Neural progenitor cell (in vitro differentiated cells): ENCODE measurements around the gene GIGYF2. TPM values are rescaled to one million over a fixed set of nuclear protein-coding genes. Genes with fewer than 3 reads are reported as not detected.
A peak's percentile ranks its signal among the peaks of the same experiment; 100 is the strongest.

ENCODE experiments used
- DNase-seq: peaks from one replicate; pipeline ENCODE4 v3.0.0-alpha.2; 2016; ENCODE audit warnings: low spot score
- H2AFZ ChIP-seq: fragments of 200-600 bp; sonication (generic); replicated peaks from 2 replicates; pipeline ENCODE4 v1.6.1; 2016; ENCODE audit warnings: antibody characterized with exemption
- H3F3A ChIP-seq: fragments of 200-600 bp; sonication (generic); 2 replicates; pipeline ENCODE4 v1.6.1; 2016; ENCODE audit warnings: antibody characterized with exemption, low read depth
- H3K27ac ChIP-seq: fragments of 200-600 bp; sonication (generic); 2 replicates; pipeline ENCODE4 v1.5.1; 2016; ENCODE audit warnings: mild to moderate bottlenecking
- H3K27me3 ChIP-seq: fragments of 200-600 bp; sonication (generic); 2 replicates; pipeline ENCODE4 v1.6.1; 2016; ENCODE audit warnings: mild to moderate bottlenecking, moderate library complexity
- H3K36me3 ChIP-seq: fragments of 200-600 bp; sonication (generic); 2 replicates; pipeline ENCODE4 v1.5.1; 2016
- H3K4me1 ChIP-seq: fragments of 200-600 bp; sonication (generic); 2 replicates; pipeline ENCODE4 v1.6.1; 2016; ENCODE audit warnings: mixed run types
- H3K4me2 ChIP-seq: fragments of 200-600 bp; sonication (generic); 2 replicates; pipeline ENCODE4 v1.6.1; 2016
- H3K4me3 ChIP-seq: fragments of 200-600 bp; sonication (generic); 2 replicates; pipeline ENCODE4 v1.5.1; 2016
- H3K79me2 ChIP-seq: fragments of 200-600 bp; sonication (generic); 2 replicates; pipeline ENCODE4 v1.6.1; 2016; ENCODE audit warnings: low read depth
- H3K9ac ChIP-seq: fragments of 200-600 bp; sonication (generic); 2 replicates; pipeline ENCODE4 v1.6.1; 2016
- H3K9me3 ChIP-seq: fragments of 200-600 bp; sonication (generic); 2 replicates; pipeline ENCODE4 v1.5.1; 2016; ENCODE audit warnings: low read depth
- H4K20me1 ChIP-seq: fragments of 200-600 bp; sonication (generic); 2 replicates; pipeline ENCODE4 v1.6.1; 2016; ENCODE audit warnings: low read depth
- H3K27ac Mint-ChIP-seq: 3 replicates; pipeline ENCODE4 v1.8.0; 2021; ENCODE audit warnings: mixed read lengths
- H3K27me3 Mint-ChIP-seq: 2 replicates; pipeline ENCODE4 v1.8.0; 2022; ENCODE audit warnings: low read depth, mild to moderate bottlenecking, inconsistent platforms, moderate library complexity, mixed read lengths; ENCODE audit not compliant: insufficient read depth
- H3K36me3 Mint-ChIP-seq: 3 replicates; pipeline ENCODE4 v1.8.0; 2021; ENCODE audit warnings: mixed read lengths
- H3K4me1 Mint-ChIP-seq: 3 replicates; pipeline ENCODE4 v1.8.0; 2021; ENCODE audit warnings: mixed read lengths
- H3K4me3 Mint-ChIP-seq: 3 replicates; pipeline ENCODE4 v1.8.0; 2021; ENCODE audit warnings: mild to moderate bottlenecking, moderate library complexity, mixed read lengths
- H3K9me3 Mint-ChIP-seq: 3 replicates; pipeline ENCODE4 v1.8.0; 2020; ENCODE audit warnings: mixed read lengths
- EZH2 ChIP-seq: fragments of 200-600 bp; sonication (generic); IDR thresholded peaks from 2 replicates; pipeline ENCODE4 v1.6.1; 2017; ENCODE audit warnings: antibody characterized with exemption, mild to moderate bottlenecking, moderate library complexity
- EZH2phosphoT487 ChIP-seq: fragments of 200-600 bp; sonication (generic); IDR thresholded peaks from 2 replicates; pipeline ENCODE4 v1.6.1; 2017; ENCODE audit warnings: antibody characterized with exemption
- total RNA-seq: library from RNA; depleted of rRNA; stranded (reverse); fragments of >200 nt; gene quantifications from 2 replicates; pipeline ENCODE4 v1.2.3, GENCODE V29; 2015; ENCODE audit warnings: low replicate concordance
- TF ChIP-seq, protein P1 (sequence below): fragments of 200-600 bp; sonication (generic); IDR thresholded peaks from 2 replicates; pipeline ENCODE4 v1.5.1; 2017; ENCODE audit warnings: antibody characterized with exemption, mild to moderate bottlenecking

The GIGYF2 gene
- total RNA-seq, 1 donor from 2014 or later = 76.3 TPM

DNA sequence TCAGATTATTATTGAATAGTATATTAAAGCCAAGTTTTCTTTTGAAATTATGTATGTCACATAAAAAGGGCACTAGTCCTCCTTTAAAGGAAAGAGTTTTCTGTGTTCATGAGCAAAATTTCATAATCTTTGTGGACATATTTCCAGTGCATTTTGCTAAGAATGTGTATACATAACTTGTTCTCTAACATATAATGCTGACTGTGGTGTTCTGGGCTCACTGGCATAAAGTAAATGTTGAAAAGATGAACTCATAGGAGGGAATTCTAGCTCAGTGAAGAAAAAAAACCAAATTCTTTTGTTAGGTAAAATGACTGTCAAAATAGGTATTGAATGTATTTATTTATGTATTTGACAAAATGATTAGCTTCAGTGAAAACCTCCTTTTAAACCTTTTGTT is 73.1 kb downstream of the GIGYF2 start:
- Histone ChIP-seq H3K36me3 (no peaks in the 10 kb centered on the region), H2AFZ (no peak overlapping the region), H3K4me3 (no peak overlapping the region), H4K20me1 (no peaks in the 10 kb centered on the region), H3K4me2 (no peak overlapping the region), H3K27me3 (no peaks in the 10 kb centered on the region), H3K4me1 (peaks cover 17% of the 10 kb centered on the region), H3K79me2 (peaks cover 27% of the 10 kb centered on the region), H3F3A (peaks cover 4% of the 10 kb centered on the region), H3K9ac (no peak overlapping the region), H3K9me3 (no peaks in the 10 kb centered on the region), H3K27ac (no peak overlapping the region)
- no peak for TF ChIP-seq EZH2phosphoT487
- no peak for TF ChIP-seq EZH2
- TF ChIP-seq, protein P1, sequence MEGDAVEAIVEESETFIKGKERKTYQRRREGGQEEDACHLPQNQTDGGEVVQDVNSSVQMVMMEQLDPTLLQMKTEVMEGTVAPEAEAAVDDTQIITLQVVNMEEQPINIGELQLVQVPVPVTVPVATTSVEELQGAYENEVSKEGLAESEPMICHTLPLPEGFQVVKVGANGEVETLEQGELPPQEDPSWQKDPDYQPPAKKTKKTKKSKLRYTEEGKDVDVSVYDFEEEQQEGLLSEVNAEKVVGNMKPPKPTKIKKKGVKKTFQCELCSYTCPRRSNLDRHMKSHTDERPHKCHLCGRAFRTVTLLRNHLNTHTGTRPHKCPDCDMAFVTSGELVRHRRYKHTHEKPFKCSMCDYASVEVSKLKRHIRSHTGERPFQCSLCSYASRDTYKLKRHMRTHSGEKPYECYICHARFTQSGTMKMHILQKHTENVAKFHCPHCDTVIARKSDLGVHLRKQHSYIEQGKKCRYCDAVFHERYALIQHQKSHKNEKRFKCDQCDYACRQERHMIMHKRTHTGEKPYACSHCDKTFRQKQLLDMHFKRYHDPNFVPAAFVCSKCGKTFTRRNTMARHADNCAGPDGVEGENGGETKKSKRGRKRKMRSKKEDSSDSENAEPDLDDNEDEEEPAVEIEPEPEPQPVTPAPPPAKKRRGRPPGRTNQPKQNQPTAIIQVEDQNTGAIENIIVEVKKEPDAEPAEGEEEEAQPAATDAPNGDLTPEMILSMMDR = no peak
- no peaks in the 10 kb centered on the region for H3K27me3 Mint-ChIP-seq
- H3K9me3 Mint-ChIP-seq = no peaks in the 10 kb centered on the region
- no peak overlapping the region for H3K27ac Mint-ChIP-seq
- no peak for DNase-seq
- H3K4me1 Mint-ChIP-seq = no peaks in the 10 kb centered on the region
- H3K4me3 Mint-ChIP-seq = no peak overlapping the region
- peaks cover 19% of the 10 kb centered on the region for H3K36me3 Mint-ChIP-seq

DNA sequence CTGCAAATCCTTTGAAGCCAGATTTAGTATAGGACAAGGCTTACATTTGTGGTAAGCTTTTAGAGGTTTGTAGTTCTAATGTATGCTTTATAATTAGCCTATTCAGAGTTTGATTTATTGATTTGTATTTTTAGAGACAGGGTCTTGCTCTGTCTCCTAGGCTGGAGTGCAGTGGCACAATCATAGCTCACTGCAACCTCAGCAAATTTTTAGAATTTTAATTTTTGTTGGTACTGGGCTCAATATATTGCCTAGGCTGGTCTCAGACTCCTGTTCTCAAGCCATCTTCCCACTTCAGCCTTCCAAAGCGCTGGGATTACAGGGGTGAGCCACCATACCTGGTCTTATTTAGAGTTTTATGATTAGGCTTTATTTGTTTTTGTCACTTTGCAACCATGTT is 74.7 kb downstream of the GIGYF2 start:
- H3K9me3 Mint-ChIP-seq = no peaks in the 10 kb centered on the region
- peaks cover 13% of the 10 kb centered on the region for H3K4me1 Mint-ChIP-seq
- Histone ChIP-seq H3K4me3 (no peak overlapping the region), H3K27me3 (no peaks in the 10 kb centered on the region), H3K36me3 (no peaks in the 10 kb centered on the region), H3K4me1 (peaks cover 23% of the 10 kb centered on the region), H3K4me2 (no peak overlapping the region), H3K9ac (no peak overlapping the region), H2AFZ (no peak overlapping the region), H3K27ac (no peak overlapping the region), H4K20me1 (no peaks in the 10 kb centered on the region), H3F3A (peaks cover 20% of the 10 kb centered on the region), H3K9me3 (no peaks in the 10 kb centered on the region), H3K79me2 (peaks cover 38% of the 10 kb centered on the region)
- TF ChIP-seq EZH2phosphoT487 (no peak), EZH2 (no peak)
- TF ChIP-seq, protein P1 = no peak
- no peak overlapping the region for H3K27ac Mint-ChIP-seq
- no peak overlapping the region for H3K4me3 Mint-ChIP-seq
- no peaks in the 10 kb centered on the region for H3K27me3 Mint-ChIP-seq
- H3K36me3 Mint-ChIP-seq = peaks cover 19% of the 10 kb centered on the region
- no peak for DNase-seq

DNA sequence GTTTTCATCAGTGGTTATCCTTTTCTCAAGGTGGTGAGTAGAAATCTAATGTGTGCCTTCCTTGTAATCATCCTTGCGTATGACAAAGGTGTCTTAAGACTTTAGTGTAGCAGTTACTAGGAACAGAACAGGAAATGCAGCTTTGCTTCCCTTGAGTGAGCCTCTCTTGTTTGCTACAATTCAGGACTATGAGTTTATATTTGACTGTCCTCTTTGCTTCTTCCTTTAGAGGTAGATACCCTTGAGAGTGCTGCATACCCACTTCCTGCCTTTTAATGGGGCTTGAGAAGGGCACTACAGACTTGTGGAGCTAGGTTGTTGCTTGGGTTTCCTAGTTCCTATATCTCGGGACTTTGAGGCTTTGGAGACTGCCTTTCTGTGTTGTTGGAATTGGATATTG is 75.4 kb downstream of the GIGYF2 start:
- Histone ChIP-seq H3K79me2 (peaks cover 43% of the 10 kb centered on the region), H3K27me3 (no peaks in the 10 kb centered on the region), H3K4me3 (no peak overlapping the region), H3K4me2 (no peak overlapping the region), H3K4me1 (peaks cover 30% of the 10 kb centered on the region), H3F3A (peaks cover 24% of the 10 kb centered on the region), H3K27ac (peak overlapping the region; percentile 32), H4K20me1 (no peaks in the 10 kb centered on the region), H3K9me3 (no peaks in the 10 kb centered on the region), H2AFZ (no peak overlapping the region), H3K9ac (no peak overlapping the region), H3K36me3 (no peaks in the 10 kb centered on the region)
- Mint-ChIP-seq H3K9me3 (no peaks in the 10 kb centered on the region), H3K27ac (no peak overlapping the region), H3K4me3 (no peak overlapping the region), H3K36me3 (peaks cover 19% of the 10 kb centered on the region), H3K4me1 (peaks cover 17% of the 10 kb centered on the region), H3K27me3 (no peaks in the 10 kb centered on the region)
- no peak for DNase-seq
- TF ChIP-seq, protein P1 = no peak
- no peak for TF ChIP-seq EZH2
- TF ChIP-seq EZH2phosphoT487 = no peak

DNA sequence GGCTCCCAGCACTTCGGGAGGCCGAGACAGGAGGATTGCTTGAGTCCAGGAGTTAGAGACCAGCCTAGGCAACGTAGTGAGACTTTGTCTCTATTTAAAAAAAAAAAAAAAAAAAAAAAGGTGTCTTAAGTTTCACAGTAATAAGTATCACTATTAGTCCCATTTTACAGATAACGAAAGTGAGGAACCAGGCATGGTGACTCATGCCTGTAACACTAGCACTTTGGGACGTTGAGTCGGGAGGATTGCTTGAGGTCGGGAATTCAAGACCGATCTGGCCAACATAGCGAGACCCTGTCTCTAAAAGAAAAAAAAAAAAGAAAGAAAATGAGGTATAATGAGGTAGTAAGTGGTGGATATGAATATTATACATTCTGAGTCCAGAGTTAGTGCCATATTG is 76.7 kb downstream of the GIGYF2 start:
- no peaks in the 10 kb centered on the region for H3K27me3 ChIP-seq
- peaks cover 10% of the 10 kb centered on the region for H3K36me3 Mint-ChIP-seq
- no peak overlapping the region for H3K27ac ChIP-seq
- H3F3A ChIP-seq = peaks cover 24% of the 10 kb centered on the region
- no peak overlapping the region for H2AFZ ChIP-seq
- peak overlapping the region; percentile 96 for H3K4me2 ChIP-seq
- H3K4me3 ChIP-seq = no peak overlapping the region
- H3K36me3 ChIP-seq = no peaks in the 10 kb centered on the region
- DNase-seq = no peak
- peaks cover 17% of the 10 kb centered on the region for H3K4me1 Mint-ChIP-seq
- no peak overlapping the region for H3K4me3 Mint-ChIP-seq
- no peaks in the 10 kb centered on the region for H3K9me3 ChIP-seq
- H3K79me2 ChIP-seq = peaks cover 44% of the 10 kb centered on the region
- peaks cover 41% of the 10 kb centered on the region for H3K4me1 ChIP-seq
- no peak overlapping the region for H3K9ac ChIP-seq
- no peak overlapping the region for H3K27ac Mint-ChIP-seq
- H3K27me3 Mint-ChIP-seq = no peaks in the 10 kb centered on the region
- no peak for TF ChIP-seq EZH2
- TF ChIP-seq, protein P1 = no peak
- no peaks in the 10 kb centered on the region for H4K20me1 ChIP-seq
- no peaks in the 10 kb centered on the region for H3K9me3 Mint-ChIP-seq
